KG1 (cell line): ENCODE results near the gene CCT6B.
"Not testable (repeated sequence)": the region's sequence is repeated elsewhere in the genome, so short reads cannot be mapped to it uniquely, and the experiment has no call there.

Experiments used
- DNase-seq: peaks from one replicate; lab custom pipeline; 2025; lab: John Stamatoyannopoulos, UW

Gene CCT6B

GRCh38 chr17:34961093-34961911, at the start of gene CCT6B, which contains the start of gene ZNF830:
Gene CCT6B, minus strand, starts transcription at chr17:34961460. Its CDS starts 67 bp downstream, at chr17:34961393.
Gene ZNF830, plus strand, starts transcription at chr17:34961540. Its CDS starts 27 bp downstream, at chr17:34961567.
- peak; percentile 85 for DNase-seq

- no peak for DNase-seq
Observed at GRCh38 chr17:35010093-35010492, 48.8 kb upstream of the CCT6B start.

GRCh38 chr17:35006961-35007360, 45.7 kb upstream of the CCT6B start:
- DNase-seq: no peak

- no peak for DNase-seq
Observed at GRCh38 chr17:35006345-35006744, 45.1 kb upstream of the CCT6B start.

GRCh38 chr17:35003778-35004177, 42.5 kb upstream of the CCT6B start:
- DNase-seq: no peak

- no peak for DNase-seq
Observed at GRCh38 chr17:35002876-35003551, 41.8 kb upstream of the CCT6B start.

GRCh38 chr17:35001549-35001948, 40.3 kb upstream of the CCT6B start:
- DNase-seq: no peak

- not testable (repeated sequence) for DNase-seq
Observed at GRCh38 chr17:35000965-35001364, 39.7 kb upstream of the CCT6B start.

- no peak for DNase-seq
Observed at GRCh38 chr17:34999456-34999855, 38.2 kb upstream of the CCT6B start.

- DNase-seq: peak; percentile 19
Observed at GRCh38 chr17:34998205-34998604, 36.9 kb upstream of the CCT6B start.

- DNase-seq: no peak
Observed at GRCh38 chr17:34997355-34997862, 36.1 kb upstream of the CCT6B start.

GRCh38 chr17:34996422-34997285, 35.4 kb upstream of the CCT6B start:
- no peak for DNase-seq

GRCh38 chr17:34993031-34993430, 31.8 kb upstream of the CCT6B start:
- DNase-seq: no peak

GRCh38 chr17:34991606-34992005, 30.3 kb upstream of the CCT6B start:
- no peak for DNase-seq

- no peak for DNase-seq
Observed at GRCh38 chr17:34990921-34991365, 29.7 kb upstream of the CCT6B start.

- DNase-seq: no peak
Observed at GRCh38 chr17:34989473-34989872, 28.2 kb upstream of the CCT6B start.

- no peak for DNase-seq
Observed at GRCh38 chr17:34988644-34989043, 27.4 kb upstream of the CCT6B start.

- DNase-seq: no peak
Observed at GRCh38 chr17:34987232-34987631, 26.0 kb upstream of the CCT6B start.

GRCh38 chr17:34981538-34982241, 20.4 kb upstream of the CCT6B start:
- no peak for DNase-seq

- DNase-seq: peak; percentile 71
Observed at GRCh38 chr17:34980681-34981537, 19.6 kb upstream of the CCT6B start.

- peak; percentile 96 for DNase-seq
Observed at GRCh38 chr17:34980353-34980680, 19.1 kb upstream of the CCT6B start, which contains the start of gene LIG3. Gene LIG3, plus strand, starts transcription at chr17:34980512. Its CDS starts 2,494 bp downstream, at chr17:34983006.
